GM18526 (cell line): ENCODE data around the gene UBE2E2.

ENCODE experiments used
- POLR2A ChIP-seq: IDR thresholded peaks from 3 replicates; pipeline ENCODE4 v1.6.1; 2011; ENCODE audit not compliant: insufficient read length; ENCODE audit errors: extremely low read depth

UBE2E2 gene

DNA sequence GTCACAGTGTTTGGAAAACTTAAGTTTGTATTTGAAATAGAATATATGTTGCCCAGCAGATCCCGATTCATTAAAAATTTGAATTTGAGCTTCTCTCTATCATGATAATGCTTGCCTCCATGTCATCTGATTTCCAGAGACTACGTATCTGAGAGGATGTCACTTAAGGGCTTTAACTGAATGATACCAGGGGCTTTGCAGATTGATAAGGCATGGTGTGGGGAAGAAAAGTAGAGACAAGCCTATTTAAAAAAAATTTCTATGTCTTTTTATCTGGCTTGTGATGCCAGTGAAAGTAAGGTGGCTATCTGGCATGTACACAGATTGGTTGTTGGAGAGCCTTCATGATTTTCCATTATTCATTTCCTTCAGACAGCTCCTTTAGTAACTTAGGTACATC lies 72.7 kb downstream of the UBE2E2 start:
- no peak for TF ChIP-seq POLR2A

- no peak for TF ChIP-seq POLR2A
Observed at GRCh38 chr3:23276913-23277658, 74.0 kb downstream of the UBE2E2 start.

GRCh38 chr3:23277688-23278087 lies 74.6 kb downstream of the UBE2E2 start:
- no peak for TF ChIP-seq POLR2A

- no peak for TF ChIP-seq POLR2A
Observed at GRCh38 chr3:23283625-23284024, 80.5 kb downstream of the UBE2E2 start.

GRCh38 chr3:23288286-23288685 lies 85.2 kb downstream of the UBE2E2 start:
- TF ChIP-seq POLR2A: no peak

DNA sequence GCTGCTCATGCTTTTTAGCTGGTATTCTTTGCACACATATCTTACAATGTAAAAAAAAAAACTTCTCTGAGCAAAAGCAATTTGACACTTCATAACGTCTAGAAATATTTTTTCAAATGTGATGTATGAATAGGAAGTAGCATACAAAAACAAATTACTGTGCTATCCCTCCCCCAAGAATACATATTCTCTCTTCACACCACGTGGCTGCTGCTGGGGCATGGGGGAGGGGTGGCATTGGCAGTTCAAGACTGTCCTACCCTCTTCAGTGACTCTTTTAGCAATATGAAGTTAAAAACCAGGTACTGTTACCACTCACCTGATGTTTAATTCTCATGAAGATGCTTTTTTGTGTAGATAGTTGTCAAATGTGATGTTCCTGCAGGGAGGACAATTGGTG lies 85.6 kb downstream of the UBE2E2 start:
- no peak for TF ChIP-seq POLR2A

- no peak for TF ChIP-seq POLR2A
Observed at GRCh38 chr3:23292432-23292831, 89.3 kb downstream of the UBE2E2 start.

DNA sequence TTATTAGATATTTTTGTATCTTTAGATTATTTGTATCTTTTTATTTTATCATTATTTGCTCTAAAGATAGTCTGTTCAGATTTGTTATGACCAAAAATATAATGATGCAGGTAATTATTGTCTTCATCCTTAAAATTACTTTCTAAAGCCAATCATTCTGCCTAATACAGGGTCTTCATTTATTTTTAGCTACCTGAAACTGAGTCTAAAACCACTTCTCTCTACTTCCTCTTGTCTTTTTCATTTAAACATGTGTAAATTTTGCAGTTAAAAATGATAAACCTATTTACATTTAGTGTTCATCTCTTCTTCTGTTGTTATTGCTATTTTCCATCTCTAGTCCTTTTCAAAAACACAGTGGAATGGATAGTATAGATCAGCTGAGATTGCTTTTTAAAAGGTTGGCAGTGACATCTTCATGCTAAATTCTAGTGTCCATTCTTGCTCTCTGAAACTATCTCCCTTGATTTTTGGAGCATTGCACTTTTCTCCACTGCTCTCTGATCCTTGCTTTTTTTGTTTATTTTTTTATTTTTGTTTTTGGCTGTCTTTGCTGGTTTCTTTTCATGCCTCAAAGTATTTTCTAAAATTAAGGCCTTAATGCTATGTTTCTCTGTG lies 91.8 kb downstream of the UBE2E2 start:
- no peak for TF ChIP-seq POLR2A

GRCh38 chr3:23301819-23302218 lies 98.7 kb downstream of the UBE2E2 start:
- no peak for TF ChIP-seq POLR2A

- no peak for TF ChIP-seq POLR2A
Observed at GRCh38 chr3:23302271-23302670, 99.1 kb downstream of the UBE2E2 start.

GRCh38 chr3:23303601-23304217 lies 100.6 kb downstream of the UBE2E2 start:
- TF ChIP-seq POLR2A: no peak

GRCh38 chr3:23304424-23304823 lies 101.3 kb downstream of the UBE2E2 start:
- TF ChIP-seq POLR2A: no peak

- TF ChIP-seq POLR2A: no peak
Observed at GRCh38 chr3:23308986-23309625, 106.0 kb downstream of the UBE2E2 start.

GRCh38 chr3:23312866-23313265 lies 109.7 kb downstream of the UBE2E2 start:
- no peak for TF ChIP-seq POLR2A

GRCh38 chr3:23314981-23315762 lies 112.0 kb downstream of the UBE2E2 start:
- no peak for TF ChIP-seq POLR2A
